Stimulated activated CD4-positive, alpha-beta T cell treated with anti-CD3 and anti-CD28 coated beads, Interleukin-15, amount 100 ng/mL, for 48 hours (primary cell): Measurements from ENCODE around the gene YBX3.

Experiments
- DNase-seq, 2 donors: peaks; one replicate each; pipeline ENCODE4 v3.0.0-alpha.2; 2020; ENCODE audit warnings: low read depth in 2 of 2

The YBX3 gene

GRCh38 chr12:10669533-10669932 lies 53.6 kb downstream of the YBX3 start:
- DNase-seq, result no peak

- DNase-seq, result no peak
Observed at GRCh38 chr12:10668526-10668925, 54.6 kb downstream of the YBX3 start.

GRCh38 chr12:10667581-10667980 lies 55.5 kb downstream of the YBX3 start:
- DNase-seq, result no peak

DNA sequence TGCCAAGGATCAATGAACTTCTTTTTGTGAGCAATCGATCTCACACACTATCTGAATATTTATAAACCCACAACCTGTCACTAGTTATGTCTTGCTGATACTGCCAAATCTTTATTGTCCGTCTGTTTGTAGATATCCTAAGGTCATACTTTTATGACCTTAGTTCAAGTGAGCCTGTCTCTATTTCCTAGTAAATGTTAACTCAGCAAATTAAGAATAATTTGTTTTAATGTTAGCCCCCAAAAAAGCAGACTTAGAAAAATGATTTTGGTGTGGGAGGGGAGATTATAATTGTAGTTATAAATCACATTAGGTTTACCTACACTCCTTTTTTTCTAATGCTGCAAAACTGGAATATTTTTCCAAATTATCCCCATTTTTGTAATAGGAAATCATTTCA lies 58.6 kb downstream of the YBX3 start:
- no peak for DNase-seq

DNA sequence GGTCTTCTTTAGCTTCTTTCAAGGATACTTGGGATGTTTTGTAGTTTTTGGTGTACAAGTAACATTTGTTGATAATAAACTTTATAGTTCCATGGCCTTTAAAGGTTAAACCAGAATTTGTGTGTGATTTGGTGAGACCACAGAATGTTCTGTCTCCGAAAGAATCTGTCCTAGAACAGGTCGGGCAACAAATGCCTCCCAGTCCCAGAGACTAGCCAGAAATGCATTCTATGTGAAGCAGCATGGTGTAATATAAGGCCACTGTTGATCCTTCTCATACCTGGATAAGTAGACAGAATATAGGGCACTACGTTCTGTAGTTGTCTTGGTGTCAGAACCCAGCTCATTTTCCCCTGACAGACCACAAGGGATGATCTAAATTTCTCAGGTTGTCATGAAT lies 59.3 kb downstream of the YBX3 start:
- DNase-seq, result no peak

GRCh38 chr12:10661338-10661737 lies 61.8 kb downstream of the YBX3 start:
- DNase-seq, result no peak

GRCh38 chr12:10654003-10654402 lies 69.1 kb downstream of the YBX3 start:
- DNase-seq, result no peak

GRCh38 chr12:10652192-10652591 lies 70.9 kb downstream of the YBX3 start:
- DNase-seq, result no peak
